Neuron (in vitro differentiated cells): ENCODE results near the gene APLNR.

ENCODE experiments used
- H2AFZ ChIP-seq: one replicate; pipeline ENCODE4 v1.6.1; 2013; ENCODE audit warnings: low read depth, mild to moderate bottlenecking, inconsistent platforms, low read length, moderate library complexity
- H3K27me3 ChIP-seq: one replicate; pipeline ENCODE4 v1.6.1; 2013; ENCODE audit warnings: low read length; ENCODE audit not compliant: insufficient read depth
- H3K36me3 ChIP-seq: one replicate; pipeline ENCODE4 v1.6.1; 2013; ENCODE audit warnings: low read length; ENCODE audit not compliant: insufficient read depth
- H3K4me1 ChIP-seq: one replicate; pipeline ENCODE4 v1.6.1; 2013; ENCODE audit warnings: low read length; ENCODE audit not compliant: insufficient read depth
- H3K4me3 ChIP-seq: 2 replicates; pipeline ENCODE4 v1.5.1; 2013; ENCODE audit warnings: mild to moderate bottlenecking, low read length, moderate library complexity
- H3K9me3 ChIP-seq: one replicate; pipeline ENCODE4 v1.6.1; 2013; ENCODE audit warnings: low read length

The APLNR gene

GRCh38 chr11:57241353-57241972 lies 4.4 kb upstream of the APLNR start:
- H3K27me3 ChIP-seq, result no peaks in the 10 kb centered on the region

GRCh38 chr11:57240757-57241156 lies 3.7 kb upstream of the APLNR start:
- no peak overlapping the region for H3K4me3 ChIP-seq
- no peaks in the 10 kb centered on the region for H3K27me3 ChIP-seq
- H3K9me3 ChIP-seq, result no peaks in the 10 kb centered on the region
- H2AFZ ChIP-seq, result no peak overlapping the region
- H3K4me1 ChIP-seq, result no peaks in the 10 kb centered on the region
- no peaks in the 10 kb centered on the region for H3K36me3 ChIP-seq

More at GRCh38 chr11:57241353-57241972, 4.4 kb upstream of the APLNR start:
- H3K4me3 ChIP-seq, result no peak overlapping the region
- H3K9me3 ChIP-seq, result no peaks in the 10 kb centered on the region
- H3K36me3 ChIP-seq, result no peaks in the 10 kb centered on the region
- no peaks in the 10 kb centered on the region for H3K4me1 ChIP-seq
- H2AFZ ChIP-seq, result no peak overlapping the region

GRCh38 chr11:57240007-57240406 lies 3.0 kb upstream of the APLNR start:
- Histone ChIP-seq H3K9me3 (no peaks in the 10 kb centered on the region), H3K36me3 (no peaks in the 10 kb centered on the region), H3K4me1 (peaks cover 5% of the 10 kb centered on the region), H3K27me3 (no peaks in the 10 kb centered on the region), H2AFZ (no peak overlapping the region), H3K4me3 (no peak overlapping the region)

GRCh38 chr11:57239348-57239747 lies 2.3 kb upstream of the APLNR start:
- Histone ChIP-seq H3K4me1 (peaks cover 6% of the 10 kb centered on the region), H3K36me3 (no peaks in the 10 kb centered on the region), H3K27me3 (no peaks in the 10 kb centered on the region), H2AFZ (no peak overlapping the region), H3K4me3 (no peak overlapping the region), H3K9me3 (no peaks in the 10 kb centered on the region)

GRCh38 chr11:57235761-57236703 lies 1.0 kb downstream of the APLNR start:
- no peaks in the 10 kb centered on the region for H3K36me3 ChIP-seq
- H2AFZ ChIP-seq, result no peak overlapping the region
- no peaks in the 10 kb centered on the region for H3K27me3 ChIP-seq
- no peak overlapping the region for H3K4me3 ChIP-seq
- H3K4me1 ChIP-seq, result peaks cover 6% of the 10 kb centered on the region
- H3K9me3 ChIP-seq, result no peaks in the 10 kb centered on the region

GRCh38 chr11:57233702-57234101 lies 3.3 kb downstream of the APLNR start:
- H3K9me3 ChIP-seq, result peaks cover 2% of the 10 kb centered on the region
- no peak overlapping the region for H3K4me3 ChIP-seq
- H3K4me1 ChIP-seq, result peaks cover 8% of the 10 kb centered on the region
- H2AFZ ChIP-seq, result no peak overlapping the region
- H3K36me3 ChIP-seq, result no peaks in the 10 kb centered on the region
- no peaks in the 10 kb centered on the region for H3K27me3 ChIP-seq

GRCh38 chr11:57231539-57232253 lies 5.4 kb downstream of the APLNR start:
- no peaks in the 10 kb centered on the region for H3K27me3 ChIP-seq

GRCh38 chr11:57230791-57231538 lies 6.1 kb downstream of the APLNR start:
- Histone ChIP-seq H3K4me3 (no peak overlapping the region), H3K4me1 (peaks cover 8% of the 10 kb centered on the region), H3K36me3 (no peaks in the 10 kb centered on the region), H3K27me3 (no peaks in the 10 kb centered on the region), H3K9me3 (peaks cover 2% of the 10 kb centered on the region), H2AFZ (no peak overlapping the region)

More at GRCh38 chr11:57231539-57232253, 5.4 kb downstream of the APLNR start:
- Histone ChIP-seq H2AFZ (no peak overlapping the region), H3K4me1 (peaks cover 8% of the 10 kb centered on the region), H3K4me3 (no peak overlapping the region), H3K36me3 (no peaks in the 10 kb centered on the region), H3K9me3 (peaks cover 2% of the 10 kb centered on the region)

GRCh38 chr11:57230316-57230715 lies 6.7 kb downstream of the APLNR start:
- no peak overlapping the region for H3K4me3 ChIP-seq
- H3K36me3 ChIP-seq, result no peaks in the 10 kb centered on the region
- H2AFZ ChIP-seq, result no peak overlapping the region
- H3K9me3 ChIP-seq, result peaks cover 2% of the 10 kb centered on the region
- no peaks in the 10 kb centered on the region for H3K27me3 ChIP-seq
- peaks cover 6% of the 10 kb centered on the region for H3K4me1 ChIP-seq

- H3K4me3 ChIP-seq, result no peak overlapping the region
- peaks cover 2% of the 10 kb centered on the region for H3K9me3 ChIP-seq
- H3K27me3 ChIP-seq, result no peaks in the 10 kb centered on the region
- no peaks in the 10 kb centered on the region for H3K36me3 ChIP-seq
- no peak overlapping the region for H2AFZ ChIP-seq
- peaks cover 17% of the 10 kb centered on the region for H3K4me1 ChIP-seq
Observed at GRCh38 chr11:57228600-57228999, 8.4 kb downstream of the APLNR start.

GRCh38 chr11:57224537-57224936 lies 12.5 kb downstream of the APLNR start:
- Histone ChIP-seq H2AFZ (no peak overlapping the region), H3K4me1 (peaks cover 32% of the 10 kb centered on the region), H3K27me3 (no peaks in the 10 kb centered on the region), H3K9me3 (no peaks in the 10 kb centered on the region), H3K36me3 (no peaks in the 10 kb centered on the region), H3K4me3 (no peak overlapping the region)

- no peak overlapping the region for H2AFZ ChIP-seq
- H3K36me3 ChIP-seq, result no peaks in the 10 kb centered on the region
- peaks cover 32% of the 10 kb centered on the region for H3K4me1 ChIP-seq
- no peaks in the 10 kb centered on the region for H3K9me3 ChIP-seq
- no peaks in the 10 kb centered on the region for H3K27me3 ChIP-seq
- H3K4me3 ChIP-seq, result no peak overlapping the region
Observed at GRCh38 chr11:57224128-57224527, 12.9 kb downstream of the APLNR start.
